Upper lobe of left lung (tissue), 6 donors: Measurements from ENCODE around the gene SCUBE1. TPM values are rescaled to one million over a fixed set of nuclear protein-coding genes. Genes with fewer than 3 reads are reported as not detected.

Source experiments
- ATAC-seq, 2 donors: fragments of 200-7000 bp; cut with Tn5 transposase; one replicate each; pipeline ENCODE4 v1.9.1; 2022; ENCODE audit warnings: mild to moderate bottlenecking in 2 of 2, moderate library complexity in 2 of 2; ENCODE audit not compliant: low FRiP score in 2 of 2
- DNase-seq, 2 donors: peaks; one replicate each; pipeline ENCODE4 v3.0.0-alpha.2; 2019 to 2020
- H3K27ac ChIP-seq, 4 donors: fragments of 200-600 bp; sonication (generic); one replicate each; pipeline ENCODE4 v1.5.1; 2016 to 2019
- H3K27me3 ChIP-seq, 4 donors: fragments of 200-600 bp; sonication (generic); one replicate each; pipeline ENCODE4 v1.5.1; 2017 to 2019
- H3K36me3 ChIP-seq, 4 donors: fragments of 200-600 bp; sonication (generic); one replicate each; pipeline ENCODE4 v1.5.1; 2016 to 2019
- H3K4me1 ChIP-seq, 4 donors: fragments of 200-600 bp; sonication (generic); one replicate each; pipeline ENCODE4 v1.5.1; 2018 to 2019
- H3K4me3 ChIP-seq, 4 donors: fragments of 200-600 bp; sonication (generic); one replicate each; pipeline ENCODE4 v1.5.1; 2017 to 2019; ENCODE audit warnings: mild to moderate bottlenecking in 2 of 4, moderate library complexity in 1 of 4
- H3K9me3 ChIP-seq, 4 donors: fragments of 200-600 bp; sonication (generic); one replicate each; pipeline ENCODE4 v1.5.1; 2018 to 2019
- CTCF ChIP-seq, 6 experiments: fragments of 450-650 bp in 4 of 6; fragments of 200-600 bp in 2 of 6; sonication (generic) in 2 of 6; IDR thresholded peaks; one replicate each; pipeline ENCODE4 v1.5.1; 2016 to 2019; ENCODE audit warnings: antibody characterized with exemption in 6 of 6
- EP300 ChIP-seq, 4 donors: sonication (generic); formaldehyde crosslinking; IDR thresholded peaks; one replicate each; pipeline ENCODE4 v1.5.1; 2017; ENCODE audit warnings: antibody characterized with exemption in 4 of 4, control low read depth in 2 of 4
- POLR2A ChIP-seq, 4 donors: fragments of 450-650 bp; IDR thresholded peaks; one replicate each; pipeline ENCODE4 v1.5.1; 2016 to 2017; ENCODE audit warnings: antibody characterized with exemption in 4 of 4, mild to moderate bottlenecking in 2 of 4
- POLR2AphosphoS5 ChIP-seq, 2 donors: sonication (generic); formaldehyde crosslinking; IDR thresholded peaks; one replicate each; pipeline ENCODE4 v1.5.1; 2017; ENCODE audit warnings: antibody characterized with exemption in 2 of 2
- WGBS, 2 donors: methylation state at CpG; one replicate each; pipeline ENCODE4 v1.1.5; 2017 to 2018; 5-methylcytosine and 5-hydroxymethylcytosine counted together
- total RNA-seq, 6 donors: library from RNA; depleted of rRNA in 4 of 6; stranded (reverse); fragments of >200 nt in 4 of 6; gene quantifications; one replicate each; pipeline versions ENCODE4 v1.1.0 to v1.2.1, GENCODE V29; 2016 to 2021
- donor health status: DM: no; HTN: no; CAD: no; lungs with moderate emphysema.
- donor health status: DM: no; HTN: yes; CAD: no; lungs with severe emphysema.

Gene SCUBE1
- total RNA-seq, 6 donors from 2014 or later, result 9.7 to 55.9 (median 20.8) TPM

- Histone ChIP-seq H3K4me1 (peaks cover 3 to 10% (median 6%) of the 10 kb centered on the region in 4 donors), H3K27me3 (no peaks in the 10 kb centered on the region), H3K27ac (no peak overlapping the region), H3K4me3 (no peak overlapping the region), H3K9me3 (no peaks in the 10 kb centered on the region), H3K36me3 (no peaks in the 10 kb centered on the region)
- ATAC-seq (no peak), DNase-seq (no peak)
- TF ChIP-seq EP300 (IDR thresholded peaks at IDR 0.05) (no peak), CTCF (IDR thresholded peaks at IDR 0.05) (no peak), POLR2A (IDR thresholded peaks at IDR 0.05) (no peak), POLR2AphosphoS5 (IDR thresholded peaks at IDR 0.05) (no peak)
- WGBS, 2 donors, result 73 to 77% methylated on average over 19 of the region's 19 CpGs
These were observed 67.4 kb downstream of the SCUBE1 start for GRCh38 chr22:43275545-43276317.

GRCh38 chr22:43274595-43275240, 68.5 kb downstream of the SCUBE1 start:
- 87 to 90% methylated on average over 13 to 25 of the region's 25 CpGs for WGBS, 2 donors
- Histone ChIP-seq H3K27me3 (no peaks in the 10 kb centered on the region), H3K4me1 (peaks cover 3 to 10% (median 6%) of the 10 kb centered on the region in 4 donors), H3K4me3 (no peak overlapping the region), H3K9me3 (no peaks in the 10 kb centered on the region), H3K36me3 (no peaks in the 10 kb centered on the region), H3K27ac (no peak overlapping the region)
- no peak for TF ChIP-seq POLR2A (IDR thresholded peaks at IDR 0.05)
- TF ChIP-seq POLR2AphosphoS5 (IDR thresholded peaks at IDR 0.05), result no peak
- no peak for TF ChIP-seq CTCF (IDR thresholded peaks at IDR 0.05)
- no peak for TF ChIP-seq EP300 (IDR thresholded peaks at IDR 0.05)
- ATAC-seq (no peak), DNase-seq (no peak)

GRCh38 chr22:43273902-43274484, 69.2 kb downstream of the SCUBE1 start:
- H3K36me3 ChIP-seq, result no peaks in the 10 kb centered on the region
- 28 to 29% methylated on average over 9 of the region's 9 CpGs for WGBS, 2 donors
- no peak overlapping the region for H3K4me3 ChIP-seq
- peak; percentile 16 to 67 for ATAC-seq
- peak in 1 of 2 donors; percentile 57 for DNase-seq
- H3K27me3 ChIP-seq, result no peaks in the 10 kb centered on the region
- H3K4me1 ChIP-seq, result peaks cover 3 to 10% (median 6%) of the 10 kb centered on the region in 4 donors
- H3K27ac ChIP-seq, result peak overlapping the region in 1 of 4 donors; percentile 21
- TF ChIP-seq CTCF (IDR thresholded peaks at IDR 0.05) (peak; percentile 56 to 88 (median 74)), EP300 (IDR thresholded peaks at IDR 0.05) (no peak), POLR2A (IDR thresholded peaks at IDR 0.05) (no peak), POLR2AphosphoS5 (IDR thresholded peaks at IDR 0.05) (no peak)
- H3K9me3 ChIP-seq, result no peaks in the 10 kb centered on the region

GRCh38 chr22:43272869-43273318, 70.3 kb downstream of the SCUBE1 start:
- WGBS, 2 donors, result 49 to 74% methylated on average over 9 to 12 of the region's 12 CpGs
- H3K36me3 ChIP-seq, result no peaks in the 10 kb centered on the region
- peak overlapping the region; percentile 60 to 77 (median 68) for H3K27ac ChIP-seq
- peaks cover 0 to 10% (median 2%) of the 10 kb centered on the region in 4 donors for H3K4me1 ChIP-seq
- ATAC-seq, result peak in 1 of 2 donors; percentile 54
- H3K9me3 ChIP-seq, result no peaks in the 10 kb centered on the region
- TF ChIP-seq EP300 (IDR thresholded peaks at IDR 0.05) (no peak), POLR2A (IDR thresholded peaks at IDR 0.05) (no peak), POLR2AphosphoS5 (IDR thresholded peaks at IDR 0.05) (no peak)
- no peaks in the 10 kb centered on the region for H3K27me3 ChIP-seq
- H3K4me3 ChIP-seq, result no peak overlapping the region
- no peak for DNase-seq

GRCh38 chr22:43272301-43272700, 70.9 kb downstream of the SCUBE1 start:
- DNase-seq (no peak), ATAC-seq (peak in 1 of 2 donors; percentile 64)
- peak overlapping the region; percentile 60 to 77 (median 68) for H3K27ac ChIP-seq

More at GRCh38 chr22:43272301-43272700, 70.9 kb downstream of the SCUBE1 start:
- WGBS, 2 donors, result 65 to 71% methylated on average over 12 of the region's 12 CpGs
- no peaks in the 10 kb centered on the region for H3K27me3 ChIP-seq
- TF ChIP-seq EP300 (IDR thresholded peaks at IDR 0.05) (no peak), POLR2A (IDR thresholded peaks at IDR 0.05) (no peak), CTCF (IDR thresholded peaks at IDR 0.05) (no peak)
- H3K36me3 ChIP-seq, result no peaks in the 10 kb centered on the region
- peaks cover 0 to 10% (median 2%) of the 10 kb centered on the region in 4 donors for H3K4me1 ChIP-seq
- H3K4me3 ChIP-seq, result no peak overlapping the region
- no peaks in the 10 kb centered on the region for H3K9me3 ChIP-seq
